Activated CD8-positive, alpha-beta T cell treated with anti-CD3 and anti-CD28 coated beads, Interleukin-2, amount 10 ng/mL, durations not matched to agents 7 days and 5 days (primary cell): ENCODE data around the gene HTT. TPM values are rescaled to one million over a fixed set of nuclear protein-coding genes. Genes with fewer than 3 reads are reported as not detected.

Source experiments
- ATAC-seq: fragments of 150-1000 bp; cut with Tn5 transposase; one replicate; pipeline ENCODE4 v1.10.0; 2021; ENCODE audit warnings: moderate library complexity
- CTCF ChIA-PET: fragments of 350-600 bp; sonication (Branson Sonifier 250); formaldehyde crosslinking; loops from one replicate; lab custom pipeline; 2021; ENCODE audit warnings: antibody characterized with exemption; lab: Charles Lee
- POLR2A ChIA-PET: fragments of 350-600 bp; sonication (Branson Sonifier 250); formaldehyde crosslinking; loops from one replicate; lab custom pipeline; 2021; ENCODE audit warnings: antibody characterized with exemption; lab: Charles Lee
- DNase-seq: peaks from one replicate; pipeline ENCODE4 v3.0.0-alpha.2; 2020
- H3K27ac Mint-ChIP-seq: one replicate; pipeline ENCODE4 v1.8.0; 2021; ENCODE audit warnings: mild to moderate bottlenecking, mixed read lengths
- H3K27me3 Mint-ChIP-seq: one replicate; pipeline ENCODE4 v1.8.0; 2021; ENCODE audit warnings: low read depth, mixed read lengths
- H3K36me3 Mint-ChIP-seq: one replicate; pipeline ENCODE4 v1.8.0; 2021; ENCODE audit warnings: low read depth, mixed read lengths
- H3K4me1 Mint-ChIP-seq: one replicate; pipeline ENCODE4 v1.8.0; 2021; ENCODE audit warnings: low read depth, mixed read lengths
- H3K4me3 Mint-ChIP-seq: one replicate; pipeline ENCODE4 v1.8.0; 2021; ENCODE audit warnings: mild to moderate bottlenecking, mixed read lengths
- H3K9me3 Mint-ChIP-seq: one replicate; pipeline ENCODE4 v1.8.0; 2022; ENCODE audit warnings: mixed read lengths; ENCODE audit not compliant: insufficient read depth
- total RNA-seq, 2 experiments: library from RNA; stranded (reverse); gene quantifications; one replicate each; pipeline ENCODE4 v1.2.3, GENCODE V29; 2021

The HTT gene
- total RNA-seq, 2 experiments from 2014 or later: 51.2 to 58.0 TPM

- POLR2A ChIA-PET: no interaction called here
- no peaks in the 10 kb centered on the region for H3K27me3 Mint-ChIP-seq
- H3K4me1 Mint-ChIP-seq: peaks cover 4% of the 10 kb centered on the region
- H3K27ac Mint-ChIP-seq: no peak overlapping the region
- DNase-seq: no peak
- peaks cover 54% of the 10 kb centered on the region for H3K36me3 Mint-ChIP-seq
- H3K9me3 Mint-ChIP-seq: no peaks in the 10 kb centered on the region
- H3K4me3 Mint-ChIP-seq: no peak overlapping the region
- no peak for ATAC-seq
- CTCF ChIA-PET: interaction anchor here (0.7 to 2.4 kb wide), 2 partner anchors 15 to 100 kb away, joined by 3 to 9 read pairs; no protein-coding TSS in a partner anchor
Measured at GRCh38 chr4:3208826-3209225, 134.3 kb downstream of the HTT start.

GRCh38 chr4:3209551-3210325 is 135.3 kb downstream of the HTT start:
- Mint-ChIP-seq H3K4me3 (no peak overlapping the region), H3K27ac (no peak overlapping the region), H3K36me3 (peaks cover 52% of the 10 kb centered on the region), H3K27me3 (no peaks in the 10 kb centered on the region), H3K4me1 (no peaks in the 10 kb centered on the region), H3K9me3 (no peaks in the 10 kb centered on the region)
- ATAC-seq: no peak
- DNase-seq: no peak
- CTCF ChIA-PET: interaction anchor here (2.4 kb wide), 1 partner anchor 15 kb away, joined by 9 read pairs; no protein-coding TSS in a partner anchor
- POLR2A ChIA-PET: no interaction called here

- Mint-ChIP-seq H3K9me3 (no peaks in the 10 kb centered on the region), H3K36me3 (peaks cover 55% of the 10 kb centered on the region), H3K4me1 (no peaks in the 10 kb centered on the region), H3K27ac (no peak overlapping the region), H3K27me3 (no peaks in the 10 kb centered on the region), H3K4me3 (no peak overlapping the region)
- no peak for ATAC-seq
- no peak for DNase-seq
- CTCF ChIA-PET: interaction anchor here (1.4 to 1.9 kb wide), 3 partner anchors 9 to 17 kb away, joined by 4 to 9 read pairs (median 6); no protein-coding TSS in a partner anchor
- POLR2A ChIA-PET: no interaction called here
Measured at GRCh38 chr4:3210467-3210866, 136.0 kb downstream of the HTT start.

- no peaks in the 10 kb centered on the region for H3K27me3 Mint-ChIP-seq
- H3K36me3 Mint-ChIP-seq: peaks cover 57% of the 10 kb centered on the region
- no peak overlapping the region for H3K27ac Mint-ChIP-seq
- DNase-seq (no peak), ATAC-seq (no peak)
- CTCF ChIA-PET: interaction anchor here (0.7 to 1.9 kb wide), 6 partner anchors 10 to 107 kb away, joined by 3 to 9 read pairs (median 4); no protein-coding TSS in a partner anchor
- H3K4me1 Mint-ChIP-seq: no peaks in the 10 kb centered on the region
- POLR2A ChIA-PET: no interaction called here
- H3K4me3 Mint-ChIP-seq: no peak overlapping the region
- H3K9me3 Mint-ChIP-seq: no peaks in the 10 kb centered on the region
Measured at GRCh38 chr4:3211866-3212265, 137.4 kb downstream of the HTT start.

GRCh38 chr4:3212391-3213105 is 138.1 kb downstream of the HTT start:
- DNase-seq (no peak), ATAC-seq (no peak)
- POLR2A ChIA-PET: no interaction called here
- no peaks in the 10 kb centered on the region for H3K9me3 Mint-ChIP-seq
- H3K27ac Mint-ChIP-seq: no peak overlapping the region
- H3K4me1 Mint-ChIP-seq: no peaks in the 10 kb centered on the region
- H3K4me3 Mint-ChIP-seq: no peak overlapping the region
- no peaks in the 10 kb centered on the region for H3K27me3 Mint-ChIP-seq
- H3K36me3 Mint-ChIP-seq: peaks cover 53% of the 10 kb centered on the region
- CTCF ChIA-PET: interaction anchor here (1.2 to 1.9 kb wide), 3 partner anchors 14 to 105 kb away, joined by 3 to 9 read pairs (median 3); no protein-coding TSS in a partner anchor

GRCh38 chr4:3213106-3213425 is 138.6 kb downstream of the HTT start:
- no peak overlapping the region for H3K4me3 Mint-ChIP-seq
- POLR2A ChIA-PET: no interaction called here
- CTCF ChIA-PET: no interaction called here
- ATAC-seq: no peak
- H3K4me1 Mint-ChIP-seq: no peaks in the 10 kb centered on the region
- H3K27me3 Mint-ChIP-seq: no peaks in the 10 kb centered on the region
- no peaks in the 10 kb centered on the region for H3K9me3 Mint-ChIP-seq
- peaks cover 53% of the 10 kb centered on the region for H3K36me3 Mint-ChIP-seq
- DNase-seq: no peak
- H3K27ac Mint-ChIP-seq: no peak overlapping the region

GRCh38 chr4:3213661-3214250 is 139.3 kb downstream of the HTT start:
- Mint-ChIP-seq H3K36me3 (peaks cover 53% of the 10 kb centered on the region), H3K27me3 (no peaks in the 10 kb centered on the region), H3K4me1 (no peaks in the 10 kb centered on the region), H3K9me3 (no peaks in the 10 kb centered on the region), H3K4me3 (no peak overlapping the region), H3K27ac (no peak overlapping the region)
- POLR2A ChIA-PET: no interaction called here
- CTCF ChIA-PET: no interaction called here
- ATAC-seq (no peak), DNase-seq (no peak)

- H3K9me3 Mint-ChIP-seq: no peaks in the 10 kb centered on the region
- ChIA-PET CTCF (no interaction called here), POLR2A (interaction anchor here (0.6 kb wide), 1 partner anchor 18 kb away, joined by 8 read pairs; no protein-coding TSS in a partner anchor)
- no peak overlapping the region for H3K27ac Mint-ChIP-seq
- H3K4me3 Mint-ChIP-seq: no peak overlapping the region
- H3K27me3 Mint-ChIP-seq: no peaks in the 10 kb centered on the region
- peaks cover 11% of the 10 kb centered on the region for H3K4me1 Mint-ChIP-seq
- H3K36me3 Mint-ChIP-seq: peaks cover 51% of the 10 kb centered on the region
- no peak for ATAC-seq
- DNase-seq: no peak
Measured at GRCh38 chr4:3215256-3215655, 140.8 kb downstream of the HTT start.

- H3K27me3 Mint-ChIP-seq: no peaks in the 10 kb centered on the region
- no peak for DNase-seq
- H3K4me3 Mint-ChIP-seq: no peak overlapping the region
- peaks cover 16% of the 10 kb centered on the region for H3K4me1 Mint-ChIP-seq
- CTCF ChIA-PET: no interaction called here
- POLR2A ChIA-PET: interaction anchor here (0.6 kb wide), 1 partner anchor 19 kb away, joined by 8 read pairs; no protein-coding TSS in a partner anchor
- H3K27ac Mint-ChIP-seq: no peak overlapping the region
- no peak for ATAC-seq
- no peaks in the 10 kb centered on the region for H3K9me3 Mint-ChIP-seq
- H3K36me3 Mint-ChIP-seq: peaks cover 52% of the 10 kb centered on the region
Measured at GRCh38 chr4:3215733-3216132, 141.3 kb downstream of the HTT start.

- Mint-ChIP-seq H3K27ac (no peak overlapping the region), H3K9me3 (no peaks in the 10 kb centered on the region), H3K27me3 (no peaks in the 10 kb centered on the region), H3K4me3 (no peak overlapping the region), H3K4me1 (peaks cover 25% of the 10 kb centered on the region), H3K36me3 (peaks cover 57% of the 10 kb centered on the region)
- POLR2A ChIA-PET: no interaction called here
- DNase-seq (no peak), ATAC-seq (no peak)
- CTCF ChIA-PET: no interaction called here
Measured at GRCh38 chr4:3217266-3217665, 142.8 kb downstream of the HTT start.

GRCh38 chr4:3217771-3218170 is 143.3 kb downstream of the HTT start:
- H3K27ac Mint-ChIP-seq: no peak overlapping the region
- ChIA-PET POLR2A (no interaction called here), CTCF (no interaction called here)
- H3K27me3 Mint-ChIP-seq: no peaks in the 10 kb centered on the region
- H3K36me3 Mint-ChIP-seq: peaks cover 54% of the 10 kb centered on the region
- no peaks in the 10 kb centered on the region for H3K9me3 Mint-ChIP-seq
- DNase-seq (no peak), ATAC-seq (no peak)
- no peak overlapping the region for H3K4me3 Mint-ChIP-seq
- H3K4me1 Mint-ChIP-seq: peaks cover 25% of the 10 kb centered on the region
